Keratinocyte (primary cell): ENCODE data around the gene SBSN. TPM values are rescaled to one million over a fixed set of nuclear protein-coding genes. Genes with fewer than 3 reads are reported as not detected.

Experiments used
- DNase-seq: peaks from one replicate; pipeline ENCODE4 v3.0.0-alpha.2; 2011; ENCODE audit warnings: low read depth, missing footprints, low spot score
- FAIRE-seq: peaks from 2 replicates; lab custom pipeline; 2011; peaks lifted over from hg19 to GRCh38; lab: Jason Lieb, UNC
- H2AFZ ChIP-seq: 2 replicates; pipeline ENCODE4 v1.6.0; 2012; ENCODE audit warnings: low read length, control low read depth, inconsistent platforms; ENCODE audit not compliant: control insufficient read depth
- H3K27ac ChIP-seq: 2 replicates; pipeline ENCODE4 v1.5.1; 2011; ENCODE audit warnings: low read length; ENCODE audit not compliant: control insufficient read depth, insufficient read depth
- H3K27me3 ChIP-seq: 3 replicates; pipeline ENCODE4 v1.6.0; 2011; ENCODE audit warnings: low read length; ENCODE audit not compliant: control insufficient read depth, insufficient read depth; ENCODE audit errors: extremely low read depth
- H3K36me3 ChIP-seq, 2 experiments: 2 replicates in 1 of 2; 3 replicates in 1 of 2; pipeline ENCODE4 v1.5.1; 2011; ENCODE audit warnings: low read length in 2 of 2, mild to moderate bottlenecking in 1 of 2; ENCODE audit not compliant: control insufficient read depth in 2 of 2, insufficient read depth in 2 of 2; ENCODE audit errors: extremely low read depth in 1 of 2
- H3K4me1 ChIP-seq: 3 replicates; pipeline ENCODE4 v1.5.1; 2011; ENCODE audit warnings: low read length; ENCODE audit not compliant: control insufficient read depth, insufficient read depth; ENCODE audit errors: extremely low read depth
- H3K4me2 ChIP-seq: 3 replicates; pipeline ENCODE4 v1.6.0; 2011; ENCODE audit warnings: low read depth, low read length; ENCODE audit not compliant: control insufficient read depth, insufficient read depth; ENCODE audit errors: extremely low read depth
- H3K4me3 ChIP-seq, 3 experiments: fragments of 200-600 bp in 1 of 3; sonication (generic) in 1 of 3; 2 replicates in 2 of 3; 3 replicates in 1 of 3; pipeline ENCODE4 v1.5.1; 2011 to 2016; ENCODE audit warnings: low read length in 3 of 3, mild to moderate bottlenecking in 3 of 3, control low read depth in 2 of 3, inconsistent platforms in 1 of 3, low read depth in 1 of 3, mixed read lengths in 1 of 3, mixed run types in 1 of 3, moderate library complexity in 1 of 3; ENCODE audit not compliant: control insufficient read depth in 2 of 3, insufficient read depth in 2 of 3; ENCODE audit errors: extremely low read depth in 1 of 3
- H3K79me2 ChIP-seq: 2 replicates; pipeline ENCODE4 v1.6.0; 2012; ENCODE audit warnings: low read length; ENCODE audit not compliant: control insufficient read depth, insufficient read depth
- H3K9ac ChIP-seq: 3 replicates; pipeline ENCODE4 v1.6.0; 2011; ENCODE audit warnings: low read length; ENCODE audit not compliant: control insufficient read depth, insufficient read depth; ENCODE audit errors: extremely low read depth
- H3K9me1 ChIP-seq: 3 replicates; pipeline ENCODE4 v1.6.0; 2011; ENCODE audit warnings: low read length; ENCODE audit not compliant: control insufficient read depth, insufficient read depth; ENCODE audit errors: extremely low read depth
- H3K9me3 ChIP-seq: 2 replicates; pipeline ENCODE4 v1.5.1; 2012; ENCODE audit warnings: low read depth, low read length; ENCODE audit not compliant: control insufficient read depth
- H4K20me1 ChIP-seq: 3 replicates; pipeline ENCODE4 v1.6.0; 2011; ENCODE audit warnings: low read length; ENCODE audit not compliant: control insufficient read depth, insufficient read depth; ENCODE audit errors: extremely low read depth
- CTCF ChIP-seq, 3 experiments: IDR thresholded peaks in 1 of 3; conservative IDR thresholded peaks in 1 of 3; optimal IDR thresholded peaks in 1 of 3; 2 replicates in 2 of 3; 3 replicates in 1 of 3; pipeline versions ENCODE3 to v1.5.1; 2011; ENCODE audit warnings: low read length in 3 of 3, mild to moderate bottlenecking in 3 of 3, moderate library complexity in 2 of 3, control low read depth in 1 of 3, inconsistent platforms in 1 of 3; ENCODE audit not compliant: insufficient read depth in 2 of 3; ENCODE audit errors: extremely low read depth in 1 of 3
- EZH2 ChIP-seq: IDR thresholded peaks from one replicate; pipeline ENCODE4 v1.6.1; 2012; ENCODE audit warnings: inconsistent platforms, mild to moderate bottlenecking, low read length, moderate library complexity
- dilution Hi-C: fragments of 300-500 bp; cut with MboI; formaldehyde crosslinking; loops from one replicate; pipeline ENCODE4 v1.7.0; 2020; ENCODE audit warnings: low sequenced_read_pairs; ENCODE audit not compliant: extremely low pct_ligation_motif_present
- polyA plus RNA-seq, 5 experiments: library from polyadenylated mRNA; depleted of rRNA in 3 of 5; stranded (reverse) in 3 of 5; stranded (forward) in 1 of 5; unstranded in 1 of 5; fragments of >200 nt; gene quantifications; 1 replicate in 1 of 5; 2 replicates in 3 of 5; 3 replicates in 1 of 5; pipeline versions ENCODE4 v1.2.1 to v1.2.3, GENCODE V29; 2011 to 2012; ENCODE audit warnings: missing spikeins in 2 of 5, low read depth in 1 of 5, low replicate concordance in 1 of 5

The SBSN gene
- polyA plus RNA-seq, 1 donor (not counting 4 experiments of a cell fraction or from before 2014, with no cell fraction given), result 49.0 TPM

DNA sequence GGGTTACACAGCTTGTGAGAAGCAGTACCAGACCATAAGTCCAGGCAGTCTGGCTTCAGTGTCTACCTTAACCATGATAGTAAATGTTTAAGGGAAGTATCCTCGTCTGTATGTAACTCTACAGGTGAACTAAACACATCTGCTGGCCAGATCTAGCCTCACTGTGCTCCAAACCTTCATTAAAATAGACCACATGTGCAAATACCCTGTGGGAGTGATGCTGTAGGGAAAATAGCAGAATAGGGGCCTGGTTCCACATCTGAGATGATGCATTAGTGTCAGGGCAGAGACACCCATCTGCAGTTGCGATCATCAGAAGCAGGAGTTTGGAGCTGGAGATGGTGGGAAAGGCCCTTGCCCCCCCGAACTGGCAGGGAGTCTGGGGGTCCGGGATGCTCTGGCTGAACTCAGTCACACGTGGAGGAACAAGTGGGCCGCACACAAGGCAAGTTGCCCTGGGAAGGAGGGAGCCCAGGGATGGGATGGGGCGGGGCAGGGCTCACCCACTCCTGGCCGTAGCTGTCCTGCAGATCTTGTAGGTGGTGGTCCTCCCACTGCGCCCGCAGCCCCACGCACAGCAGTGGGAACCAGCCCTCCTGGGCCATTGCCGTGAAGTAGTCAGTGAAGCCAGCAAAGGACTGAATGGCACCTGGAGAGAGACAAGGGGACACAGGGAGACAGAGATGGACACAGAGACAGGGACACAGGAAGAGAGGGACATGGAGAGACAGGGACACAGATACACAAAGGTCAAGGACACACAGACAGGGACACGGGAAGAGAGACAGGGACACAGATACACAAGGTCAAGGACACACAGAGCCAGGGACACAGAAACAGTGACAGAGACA lies 24.6 kb upstream of the SBSN start:
- no peaks in the 10 kb centered on the region for H3K4me1 ChIP-seq
- dilution Hi-C loops, result no loop called here
- H3K79me2 ChIP-seq, result no peaks in the 10 kb centered on the region
- no peak overlapping the region for H3K4me3 ChIP-seq
- FAIRE-seq, result no peak
- no peaks in the 10 kb centered on the region for H3K27me3 ChIP-seq
- no peak overlapping the region for H3K27ac ChIP-seq
- H4K20me1 ChIP-seq, result no peaks in the 10 kb centered on the region
- H2AFZ ChIP-seq, result no peak overlapping the region
- no peak for DNase-seq
- TF ChIP-seq CTCF (optimal IDR thresholded peaks at IDR 0.05 in 1 of 3, IDR thresholded peaks at IDR 0.05 in 1 of 3, conservative IDR thresholded peaks at IDR 0.05 in 1 of 3; ENCODE audit: extremely low read depth in 1 of 3, insufficient read depth in 2 of 3, low read length in 3 of 3), result no peak
- TF ChIP-seq EZH2, result no peak
- H3K9me3 ChIP-seq, result no peaks in the 10 kb centered on the region
- H3K36me3 ChIP-seq, result peaks cover 5 to 7% of the 10 kb centered on the region in 2 experiments
- no peaks in the 10 kb centered on the region for H3K9me1 ChIP-seq
- H3K4me2 ChIP-seq, result no peak overlapping the region
- no peak overlapping the region for H3K9ac ChIP-seq

GRCh38 chr19:35551091-35551810 lies 23.1 kb upstream of the SBSN start:
- DNase-seq, result no peak
- peaks cover 7% of the 10 kb centered on the region for H3K4me1 ChIP-seq
- no peak for FAIRE-seq
- no peaks in the 10 kb centered on the region for H4K20me1 ChIP-seq
- no peak overlapping the region for H3K9ac ChIP-seq
- H3K4me2 ChIP-seq, result no peak overlapping the region
- no peaks in the 10 kb centered on the region for H3K9me1 ChIP-seq
- H3K27me3 ChIP-seq, result no peaks in the 10 kb centered on the region
- no peaks in the 10 kb centered on the region for H3K9me3 ChIP-seq
- peaks cover 8 to 14% of the 10 kb centered on the region in 2 experiments for H3K36me3 ChIP-seq
- no peak overlapping the region for H2AFZ ChIP-seq
- peaks cover 8% of the 10 kb centered on the region for H3K79me2 ChIP-seq
- H3K4me3 ChIP-seq, result no peak overlapping the region
- dilution Hi-C loops, result no loop called here
- no peak overlapping the region for H3K27ac ChIP-seq
- TF ChIP-seq CTCF (optimal IDR thresholded peaks at IDR 0.05 in 1 of 3, IDR thresholded peaks at IDR 0.05 in 1 of 3, conservative IDR thresholded peaks at IDR 0.05 in 1 of 3; ENCODE audit: extremely low read depth in 1 of 3, insufficient read depth in 2 of 3, low read length in 3 of 3) (no peak), EZH2 (no peak)
